ENCODE data around the gene PPDPF.

- no peak for TF ChIP-seq PATZ1 (CRISPR knock-in tag; IDR thresholded peaks at IDR 0.05; ENCODE audit: borderline replicate concordance)
- TF ChIP-seq CSDC2 (CRISPR knock-in tag; IDR thresholded peaks at IDR 0.05) = no peak
- TF ChIP-seq ARNTL (CRISPR knock-in tag; IDR thresholded peaks at IDR 0.05; ENCODE audit: borderline replicate concordance, low read depth) = no peak
- TF ChIP-seq, protein P1, sequence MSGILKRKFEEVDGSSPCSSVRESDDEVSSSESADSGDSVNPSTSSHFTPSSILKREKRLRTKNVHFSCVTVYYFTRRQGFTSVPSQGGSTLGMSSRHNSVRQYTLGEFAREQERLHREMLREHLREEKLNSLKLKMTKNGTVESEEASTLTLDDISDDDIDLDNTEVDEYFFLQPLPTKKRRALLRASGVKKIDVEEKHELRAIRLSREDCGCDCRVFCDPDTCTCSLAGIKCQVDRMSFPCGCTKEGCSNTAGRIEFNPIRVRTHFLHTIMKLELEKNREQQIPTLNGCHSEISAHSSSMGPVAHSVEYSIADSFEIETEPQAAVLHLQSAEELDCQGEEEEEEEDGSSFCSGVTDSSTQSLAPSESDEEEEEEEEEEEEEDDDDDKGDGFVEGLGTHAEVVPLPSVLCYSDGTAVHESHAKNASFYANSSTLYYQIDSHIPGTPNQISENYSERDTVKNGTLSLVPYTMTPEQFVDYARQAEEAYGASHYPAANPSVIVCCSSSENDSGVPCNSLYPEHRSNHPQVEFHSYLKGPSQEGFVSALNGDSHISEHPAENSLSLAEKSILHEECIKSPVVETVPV (CRISPR knock-in tag; IDR thresholded peaks at IDR 0.05) = no peak
- no peak for TF ChIP-seq SNAI2 (CRISPR knock-in tag; IDR thresholded peaks at IDR 0.05)
- no peak for TF ChIP-seq TOX (CRISPR knock-in tag; IDR thresholded peaks at IDR 0.05; ENCODE audit: borderline replicate concordance)
- TF ChIP-seq ZFP30 (CRISPR knock-in tag; IDR thresholded peaks at IDR 0.05) = no peak
- no peak for TF ChIP-seq ZNF565 (CRISPR knock-in tag; conservative IDR thresholded peaks at IDR 0.05; ENCODE audit: low read depth)
- no peak for TF ChIP-seq GLIS3 (CRISPR knock-in tag; IDR thresholded peaks at IDR 0.05)
Observed at GRCh38 chr20:63548542-63548941, 28.0 kb downstream of the PPDPF start.
